Fibroblast of skin of right quadriceps (primary cell): ENCODE data around the gene DGAT2.

Source experiments
- DNase-seq: peaks from one replicate; pipeline ENCODE4 v3.0.0-alpha.2; 2013

DGAT2 gene

DNA sequence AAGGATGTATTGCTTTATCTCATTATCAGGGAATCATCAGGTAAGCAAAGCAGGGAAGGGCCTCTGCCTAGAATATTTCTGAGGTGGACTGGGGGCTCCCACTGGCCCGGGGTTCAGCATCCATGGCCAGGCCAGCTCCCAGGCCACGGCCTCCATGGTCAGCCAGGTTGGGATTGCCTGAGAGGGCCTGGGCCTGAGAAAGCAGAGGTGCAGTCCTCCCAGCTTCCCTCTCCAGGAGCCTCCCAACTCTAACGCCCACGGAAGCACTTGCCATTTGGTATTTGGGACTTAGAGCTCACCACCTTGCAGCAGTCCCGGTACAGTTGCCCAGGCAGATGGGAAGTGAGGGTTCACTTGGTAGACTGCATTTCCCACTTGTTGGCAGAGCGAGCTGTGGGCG is 12.7 kb downstream of the DGAT2 start:
- no peak for DNase-seq

DNA sequence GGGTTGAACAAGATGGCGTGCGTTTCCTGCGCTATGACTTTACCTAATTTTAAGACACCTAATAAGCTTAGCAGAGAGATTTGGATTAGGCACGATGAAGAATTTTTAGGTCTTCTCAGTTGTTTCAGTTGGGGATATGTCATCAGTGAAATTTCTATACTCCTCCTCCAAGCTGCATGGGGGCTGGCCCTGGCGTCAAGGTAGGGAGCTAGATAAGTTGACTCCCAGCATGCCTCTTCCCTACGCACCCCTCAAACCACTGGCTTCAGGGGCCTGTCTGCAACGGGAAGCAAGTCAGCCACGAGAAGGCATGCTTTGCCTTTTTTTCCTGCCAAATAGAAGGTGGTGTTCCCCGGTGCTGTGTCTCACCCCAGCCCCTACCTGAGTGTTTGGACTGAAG is 13.3 kb downstream of the DGAT2 start:
- no peak for DNase-seq

DNA sequence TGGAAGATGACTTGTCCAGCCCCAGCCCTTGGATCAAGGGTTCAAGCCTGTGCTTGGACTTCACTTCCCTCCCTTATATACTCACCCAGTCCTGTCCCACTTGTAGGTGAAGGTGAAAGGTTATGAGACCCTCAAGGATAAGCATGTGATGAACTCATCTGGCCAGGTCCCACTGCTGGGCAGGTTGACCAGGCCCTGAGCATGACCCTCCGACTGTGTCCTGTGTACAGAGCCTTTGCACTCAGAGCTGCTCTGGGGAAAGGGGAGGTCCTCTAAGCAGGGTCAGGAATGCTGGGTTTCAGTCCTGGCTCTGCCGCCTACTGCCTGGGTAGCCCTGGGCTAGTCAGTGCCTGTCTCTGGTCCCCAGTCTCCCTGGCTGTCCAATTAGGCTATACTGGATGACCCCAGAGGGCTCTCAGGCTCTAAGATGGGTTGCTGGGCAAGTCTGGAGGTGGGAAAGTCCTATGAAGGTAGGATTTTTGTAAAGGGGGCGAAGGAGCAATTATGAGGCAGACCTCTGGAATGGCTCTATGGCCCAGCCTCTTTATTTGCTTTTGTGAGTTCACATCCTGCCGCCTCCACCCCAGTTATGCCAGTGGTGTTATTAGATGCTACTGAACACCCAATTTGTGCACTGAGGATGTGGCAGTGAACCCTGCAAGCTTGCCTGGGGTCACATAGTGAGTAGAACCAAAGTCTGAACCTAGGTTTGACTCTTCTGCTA is 14.1 kb downstream of the DGAT2 start:
- no peak for DNase-seq

DNA sequence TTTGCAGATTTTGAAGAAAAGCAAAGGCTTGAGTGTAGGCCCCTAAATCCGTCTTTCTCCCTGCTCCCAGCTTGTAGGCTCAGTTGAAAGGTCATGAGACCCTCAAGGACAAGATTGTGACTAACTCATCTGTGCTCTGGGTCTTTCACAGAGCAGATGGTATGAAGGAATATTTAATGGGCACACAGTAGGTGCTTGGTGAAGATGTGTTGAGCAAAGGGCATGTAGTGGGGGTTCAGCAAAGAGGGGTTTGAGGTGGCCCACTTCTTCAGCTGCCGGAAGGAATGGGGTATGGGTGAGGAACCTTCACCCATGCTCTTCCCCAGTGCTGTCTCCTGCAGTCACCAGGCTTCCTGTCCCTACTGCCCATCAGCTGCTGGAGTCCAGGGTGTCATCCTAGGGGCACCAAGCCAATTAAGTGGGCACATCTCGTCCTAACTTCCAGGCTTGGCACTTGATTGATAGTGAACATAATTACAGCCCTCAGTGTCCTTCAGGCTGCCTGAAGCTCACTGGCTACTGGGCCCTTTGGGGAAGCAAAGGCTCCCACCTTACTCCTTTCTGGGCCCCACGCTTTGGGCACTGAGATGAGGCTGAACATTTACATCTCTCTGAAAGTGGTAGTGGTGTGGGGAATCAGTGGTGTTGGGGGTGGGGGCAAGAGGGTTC is 15.0 kb downstream of the DGAT2 start:
- DNase-seq = no peak

DNA sequence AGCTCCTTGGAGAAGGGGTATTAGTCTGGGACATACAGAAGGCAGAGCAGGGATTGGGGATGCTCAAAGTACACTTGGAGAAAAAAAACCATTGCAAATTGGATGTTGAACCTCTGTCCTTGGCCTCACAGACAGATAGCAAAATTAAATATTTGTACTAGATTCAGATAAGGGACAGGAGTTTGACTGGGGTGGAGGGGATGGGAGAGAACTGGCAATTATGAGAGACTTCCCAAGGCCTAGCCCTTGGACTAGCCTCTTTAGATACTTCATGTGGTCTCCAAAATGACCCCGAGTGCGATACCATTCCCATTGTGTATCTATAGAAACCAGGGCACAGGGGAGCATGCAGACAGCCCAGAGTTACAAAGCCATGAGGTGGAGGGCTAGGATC is 15.5 kb downstream of the DGAT2 start:
- no peak for DNase-seq

DNA sequence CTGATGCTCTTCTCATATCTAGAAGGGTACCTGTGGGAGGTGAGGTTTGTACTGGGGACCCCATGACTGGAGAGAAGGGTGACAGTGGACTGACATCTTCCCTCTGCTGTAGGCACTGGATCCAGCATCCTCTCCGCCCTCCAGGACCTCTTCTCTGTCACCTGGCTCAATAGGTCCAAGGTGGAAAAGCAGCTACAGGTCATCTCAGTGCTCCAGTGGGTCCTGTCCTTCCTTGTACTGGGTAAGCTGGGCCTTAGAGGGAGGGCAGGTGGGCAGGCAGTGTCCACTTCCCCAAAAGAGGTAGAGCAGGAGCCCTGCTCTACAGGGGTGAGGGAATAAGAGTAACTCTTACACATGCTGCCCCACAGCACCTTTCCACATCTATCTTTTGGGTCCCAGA is 15.9 kb downstream of the DGAT2 start:
- no peak for DNase-seq

DNA sequence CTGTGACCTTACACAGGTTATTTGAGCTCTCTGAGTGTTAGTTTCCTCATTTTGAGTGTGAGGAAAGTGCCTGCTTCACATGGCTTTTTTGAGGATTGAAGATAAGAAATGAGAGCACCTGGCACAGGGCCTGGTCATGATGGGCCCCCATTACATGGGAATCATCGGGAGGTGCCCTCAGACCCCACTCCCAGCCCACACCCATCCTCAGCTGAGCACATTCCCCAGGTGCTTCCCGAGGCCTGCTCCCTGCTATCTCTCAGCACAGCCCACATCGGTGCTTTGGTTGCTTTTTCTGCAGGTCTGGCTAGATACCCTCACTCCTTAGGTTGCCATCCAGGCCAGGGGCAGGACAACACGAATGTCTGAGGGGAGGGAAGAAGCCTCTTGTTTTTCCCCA is 16.6 kb downstream of the DGAT2 start:
- DNase-seq = no peak

DNA sequence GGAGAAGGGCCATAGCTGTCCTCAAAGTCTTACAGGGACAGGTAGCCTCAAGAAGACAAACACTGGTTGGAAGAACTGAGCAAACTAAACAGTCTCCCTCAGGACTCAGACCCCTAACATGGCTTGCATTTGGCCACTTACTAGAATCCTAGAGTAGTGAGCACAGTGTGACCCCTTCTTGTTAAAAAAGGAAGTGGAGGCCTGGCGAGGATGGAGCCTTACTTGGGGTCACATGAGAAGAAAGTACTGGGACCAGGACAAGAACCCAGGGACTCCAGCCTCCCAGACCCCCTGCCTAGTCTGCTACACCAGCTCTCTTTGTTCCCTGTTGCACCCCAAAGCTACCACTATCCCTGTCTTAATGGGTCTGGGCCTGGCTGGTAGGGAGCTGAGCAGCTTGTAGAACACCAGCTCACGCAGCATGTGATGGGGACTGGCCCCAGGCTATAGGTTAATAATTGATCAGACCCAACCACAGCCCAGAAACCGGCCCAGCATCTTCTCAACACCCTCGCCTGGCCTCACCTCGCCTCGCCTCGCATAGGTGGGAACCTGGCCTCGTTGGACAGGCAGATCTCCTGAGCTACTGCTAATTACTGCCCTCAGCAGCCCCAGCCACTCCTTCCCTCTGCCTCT is 17.6 kb downstream of the DGAT2 start:
- no peak for DNase-seq

DNA sequence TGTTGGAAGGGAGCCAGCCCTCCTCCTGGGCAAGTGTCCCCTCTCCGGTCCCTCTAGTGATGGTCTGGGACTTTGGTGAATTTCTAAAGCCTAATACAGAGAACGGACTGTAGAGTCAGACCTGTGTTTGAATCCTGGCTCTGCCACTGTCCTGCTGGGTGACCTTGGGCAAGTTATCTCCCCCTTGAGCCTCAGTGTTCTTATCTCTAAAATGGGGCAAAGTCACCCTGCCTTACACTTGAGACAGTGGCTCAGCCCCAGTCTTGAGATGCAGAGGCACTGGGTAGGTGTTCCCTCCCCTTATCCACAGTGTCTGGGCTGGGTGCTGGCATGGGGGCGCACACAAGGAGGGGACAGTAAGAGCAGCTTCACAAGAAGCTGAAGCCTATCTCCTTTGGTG is 20.9 kb downstream of the DGAT2 start:
- no peak for DNase-seq

DNA sequence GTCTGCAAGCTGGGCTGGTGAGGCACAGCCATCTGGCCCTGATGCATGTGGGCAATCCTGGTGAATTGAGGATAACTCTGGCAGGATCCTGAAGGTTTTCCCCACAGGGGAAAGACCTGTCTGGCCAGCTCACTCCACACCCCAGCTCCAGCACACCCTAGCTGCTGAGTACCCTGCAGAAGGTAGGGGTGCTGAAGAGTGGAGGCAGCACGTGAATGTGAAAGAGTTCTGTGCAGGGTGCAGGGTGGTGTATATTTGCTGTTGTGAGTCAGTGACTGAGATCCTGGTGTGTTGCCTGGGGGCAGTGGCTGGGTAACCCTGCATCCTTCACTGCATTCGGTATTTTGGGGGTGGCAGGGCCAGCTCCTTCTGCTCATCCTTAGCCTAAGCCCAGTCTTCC is 22.4 kb downstream of the DGAT2 start:
- DNase-seq = no peak

DNA sequence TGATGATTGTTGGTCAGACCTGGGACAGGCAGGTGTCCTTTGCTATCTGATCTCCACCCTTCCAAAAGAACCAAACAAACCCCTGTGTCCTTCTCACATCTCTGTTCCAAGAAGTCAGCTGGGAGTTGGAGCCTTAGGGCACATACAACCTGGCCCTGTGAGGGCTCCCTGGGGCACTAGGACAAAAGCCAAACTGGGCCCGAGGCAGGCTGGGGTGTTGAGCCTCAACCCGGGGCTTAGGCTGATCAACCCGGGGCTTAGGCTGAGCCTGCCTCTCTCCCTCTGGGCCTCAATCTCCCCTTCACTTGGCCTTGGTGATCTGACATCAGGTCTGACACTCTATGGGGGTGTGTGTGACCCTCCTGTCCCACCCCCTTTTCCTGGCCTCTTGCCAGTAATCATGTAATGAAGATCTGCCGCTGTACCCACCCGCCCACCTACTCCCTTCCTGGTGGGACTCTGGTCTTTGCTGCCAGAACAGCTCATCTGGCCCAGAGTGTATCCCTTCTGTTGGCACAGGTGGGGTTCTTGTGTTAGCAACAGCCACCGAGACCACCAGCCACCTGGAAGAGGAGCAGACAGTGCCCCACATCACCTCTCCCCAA is 23.7 kb downstream of the DGAT2 start:
- no peak for DNase-seq

DNA sequence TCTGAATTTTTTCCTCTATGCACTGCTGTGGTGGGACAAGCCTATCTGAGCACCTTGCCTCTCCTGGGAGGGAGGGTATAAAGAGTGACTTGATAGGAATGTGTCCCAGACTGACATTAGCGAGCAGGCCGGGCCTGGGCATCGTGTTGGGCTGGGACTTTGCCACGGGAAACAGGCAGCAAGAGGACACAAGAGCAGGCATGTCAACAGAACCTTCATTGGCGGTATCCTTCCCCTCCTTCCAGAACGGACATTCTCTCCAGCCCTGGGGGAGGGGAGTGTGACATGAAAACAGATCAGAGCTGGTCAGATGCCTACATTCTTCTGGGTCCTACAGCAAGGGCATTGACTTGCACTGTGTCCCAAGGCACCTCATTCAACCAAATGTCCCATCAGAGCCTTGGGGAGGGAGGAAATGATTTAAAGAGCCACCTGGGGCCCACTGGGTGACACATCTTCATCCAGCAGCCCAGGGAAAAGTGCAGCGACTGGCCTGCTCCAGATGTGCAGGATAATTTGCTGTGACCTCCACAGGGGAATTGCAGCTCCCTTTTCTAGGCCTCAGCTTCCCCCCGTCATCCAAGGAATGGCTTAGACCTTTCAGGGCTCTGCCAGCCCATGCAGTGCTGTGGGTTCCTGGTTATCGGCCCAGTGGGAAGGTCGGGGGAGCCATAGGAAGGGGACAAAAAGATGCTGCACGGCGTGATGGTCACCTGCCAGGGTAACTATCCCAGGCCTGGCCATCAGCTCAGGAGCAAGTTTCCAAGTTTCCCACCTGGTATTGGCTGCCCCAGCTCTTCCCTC is 24.6 kb downstream of the DGAT2 start:
- DNase-seq = no peak

DNA sequence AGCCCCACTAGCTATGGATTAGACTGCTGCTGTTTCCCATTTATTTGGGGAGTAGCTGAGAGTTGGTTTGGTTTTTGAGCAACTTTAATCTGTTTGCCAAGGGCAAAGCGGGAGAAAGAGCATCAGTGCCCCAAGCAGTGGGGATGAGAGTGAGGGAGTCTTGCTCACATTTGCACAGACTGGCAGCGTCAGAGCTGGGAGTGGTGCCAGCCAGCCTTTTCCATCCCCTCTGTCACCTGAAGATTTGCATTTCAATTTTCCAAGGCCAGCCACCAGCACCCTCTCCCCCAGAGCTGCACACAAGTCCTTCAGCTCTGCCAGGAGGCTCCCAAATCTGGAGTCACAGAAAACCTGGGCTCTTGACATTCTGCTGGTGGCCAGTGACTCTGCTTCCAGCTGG is 25.4 kb downstream of the DGAT2 start:
- no peak for DNase-seq

DNA sequence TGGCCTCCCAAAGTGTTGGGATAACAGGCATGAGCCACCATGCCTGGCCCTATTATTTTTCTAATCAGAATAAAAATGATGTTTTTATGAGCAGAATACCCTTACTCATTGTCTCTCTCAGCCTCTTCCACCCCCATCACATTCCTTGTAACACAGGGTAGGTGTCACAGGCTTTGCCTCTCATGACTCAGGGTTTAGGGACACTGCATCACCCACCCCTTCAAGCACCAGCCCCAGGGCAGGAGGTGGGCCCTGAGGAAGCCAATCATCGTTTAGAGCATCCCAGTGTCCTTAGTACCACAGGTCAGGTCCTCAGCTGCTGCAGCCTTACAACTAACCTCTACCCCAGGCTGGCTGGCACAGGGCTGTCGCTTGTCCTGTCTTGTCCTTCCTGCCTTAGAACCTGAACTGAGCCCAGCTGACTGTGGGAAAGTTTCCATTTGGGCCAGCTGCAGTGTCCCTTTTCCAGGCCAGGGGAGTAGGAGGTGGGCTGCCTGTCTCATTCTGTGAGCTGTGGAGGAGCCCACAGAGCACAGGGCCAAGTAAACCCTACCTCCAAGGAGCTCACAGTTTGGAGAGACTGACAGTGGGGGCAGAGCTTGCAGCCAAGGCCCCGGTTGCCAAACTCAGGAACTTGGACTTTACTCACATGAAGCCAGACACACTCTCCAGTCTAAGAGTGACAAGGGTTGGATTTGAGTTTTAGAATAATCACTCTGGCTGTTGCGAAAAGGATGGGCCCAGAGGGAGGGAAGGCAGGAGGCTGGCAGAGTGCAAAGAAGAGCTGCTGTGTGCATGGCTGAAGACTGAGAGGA is 26.9 kb downstream of the DGAT2 start:
- DNase-seq = no peak

DNA sequence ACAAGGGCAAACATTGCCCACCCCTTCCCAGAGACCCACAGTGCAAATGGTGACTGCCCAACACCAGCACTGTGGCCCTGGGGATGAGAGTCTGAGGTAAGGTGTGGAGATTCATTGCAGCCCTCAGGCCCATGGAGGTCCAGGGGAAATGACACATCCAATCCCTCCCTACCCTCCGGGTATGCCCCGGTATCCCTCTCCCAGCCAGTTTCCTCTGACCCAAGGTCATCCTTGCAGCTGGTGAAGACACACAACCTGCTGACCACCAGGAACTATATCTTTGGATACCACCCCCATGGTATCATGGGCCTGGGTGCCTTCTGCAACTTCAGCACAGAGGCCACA is 27.5 kb downstream of the DGAT2 start:
- DNase-seq = no peak

DNA sequence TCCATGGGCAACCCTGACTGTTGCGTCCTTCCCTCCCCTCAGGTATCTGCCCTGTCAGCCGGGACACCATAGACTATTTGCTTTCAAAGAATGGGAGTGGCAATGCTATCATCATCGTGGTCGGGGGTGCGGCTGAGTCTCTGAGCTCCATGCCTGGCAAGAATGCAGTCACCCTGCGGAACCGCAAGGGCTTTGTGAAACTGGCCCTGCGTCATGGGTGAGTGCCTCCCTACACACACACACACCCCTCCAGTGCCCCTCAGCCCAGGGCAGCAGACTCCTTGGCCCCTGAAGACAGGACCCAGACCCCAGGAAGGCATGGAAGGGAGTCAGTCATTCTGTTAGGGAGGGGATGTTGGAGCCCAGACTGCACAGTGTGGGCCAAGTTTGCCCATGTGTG is 28.5 kb downstream of the DGAT2 start:
- no peak for DNase-seq

DNA sequence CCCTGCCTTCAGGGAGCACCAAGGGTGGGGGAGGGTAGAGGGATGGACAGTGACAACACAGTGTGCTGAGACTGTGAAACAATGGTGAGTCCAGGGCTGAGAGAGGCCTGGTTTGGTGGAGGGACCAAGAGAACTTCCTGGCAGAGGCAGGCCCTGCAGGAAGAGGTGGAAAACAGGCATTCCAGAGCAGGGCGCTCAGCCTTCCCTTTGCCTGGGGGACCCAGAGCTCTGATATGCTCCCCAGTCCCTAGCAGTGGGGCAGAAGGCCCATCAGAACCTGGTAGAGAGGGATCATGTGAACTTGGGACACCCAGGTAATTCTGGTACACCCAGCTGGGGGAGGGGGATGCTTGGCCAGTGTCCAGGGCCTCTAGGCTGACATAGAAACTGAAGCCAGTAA is 29.2 kb downstream of the DGAT2 start:
- DNase-seq = peak; percentile 41

DNA sequence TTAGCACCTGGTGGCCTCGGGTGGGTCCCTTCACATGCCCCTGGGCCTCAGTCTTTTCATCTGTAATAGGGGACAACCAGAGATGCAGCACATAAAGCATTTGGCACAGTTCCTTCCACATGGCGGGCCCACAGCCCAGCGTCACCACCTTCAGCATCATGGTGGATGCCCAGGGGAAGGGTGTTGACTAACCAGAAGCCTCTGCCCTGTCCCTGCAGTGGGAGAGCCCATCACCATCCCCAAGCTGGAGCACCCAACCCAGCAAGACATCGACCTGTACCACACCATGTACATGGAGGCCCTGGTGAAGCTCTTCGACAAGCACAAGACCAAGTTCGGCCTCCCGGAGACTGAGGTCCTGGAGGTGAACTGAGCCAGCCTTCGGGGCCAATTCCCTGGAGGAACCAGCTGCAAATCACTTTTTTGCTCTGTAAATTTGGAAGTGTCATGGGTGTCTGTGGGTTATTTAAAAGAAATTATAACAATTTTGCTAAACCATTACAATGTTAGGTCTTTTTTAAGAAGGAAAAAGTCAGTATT is 31.6 kb downstream of the DGAT2 start:
- DNase-seq = no peak

DNA sequence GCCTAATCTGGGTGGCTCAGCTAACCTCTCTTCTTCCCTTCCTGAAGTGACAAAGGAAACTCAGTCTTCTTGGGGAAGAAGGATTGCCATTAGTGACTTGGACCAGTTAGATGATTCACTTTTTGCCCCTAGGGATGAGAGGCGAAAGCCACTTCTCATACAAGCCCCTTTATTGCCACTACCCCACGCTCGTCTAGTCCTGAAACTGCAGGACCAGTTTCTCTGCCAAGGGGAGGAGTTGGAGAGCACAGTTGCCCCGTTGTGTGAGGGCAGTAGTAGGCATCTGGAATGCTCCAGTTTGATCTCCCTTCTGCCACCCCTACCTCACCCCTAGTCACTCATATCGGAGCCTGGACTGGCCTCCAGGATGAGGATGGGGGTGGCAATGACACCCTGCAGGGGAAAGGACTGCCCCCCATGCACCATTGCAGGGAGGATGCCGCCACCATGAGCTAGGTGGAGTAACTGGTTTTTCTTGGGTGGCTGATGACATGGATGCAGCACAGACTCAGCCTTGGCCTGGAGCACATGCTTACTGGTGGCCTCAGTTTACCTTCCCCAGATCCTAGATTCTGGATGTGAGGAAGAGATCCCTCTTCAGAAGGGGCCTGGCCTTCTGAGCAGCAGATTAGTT is 32.3 kb downstream of the DGAT2 start:
- no peak for DNase-seq

DNA sequence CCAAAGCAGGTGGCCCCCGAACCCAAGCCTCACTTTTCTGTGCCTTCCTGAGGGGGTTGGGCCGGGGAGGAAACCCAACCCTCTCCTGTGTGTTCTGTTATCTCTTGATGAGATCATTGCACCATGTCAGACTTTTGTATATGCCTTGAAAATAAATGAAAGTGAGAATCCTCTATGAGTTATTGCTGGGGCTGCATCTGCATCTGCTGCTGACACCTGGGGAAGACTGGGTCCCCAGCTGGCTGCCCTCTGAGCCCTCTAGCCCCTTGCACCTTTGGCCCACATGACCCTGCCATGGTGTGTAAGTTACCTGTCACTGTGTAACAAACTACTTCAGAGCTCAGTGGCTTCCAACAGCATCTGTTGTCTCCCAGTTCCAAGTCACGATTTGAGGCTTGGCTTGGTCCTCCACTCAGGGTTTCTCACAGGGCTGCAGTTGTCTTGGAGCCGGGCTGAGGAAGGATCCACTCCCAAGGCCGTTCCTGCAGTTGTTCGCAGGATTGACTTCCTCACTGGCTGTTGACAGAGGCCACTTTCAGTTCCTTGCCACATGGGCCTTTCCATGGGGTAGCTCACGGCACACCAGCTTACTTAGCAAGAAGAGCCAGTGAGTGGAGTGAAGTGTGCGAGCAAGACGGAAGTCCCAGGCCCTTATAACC is 32.9 kb downstream of the DGAT2 start:
- DNase-seq = no peak
